ENCODE results near the gene NIT1. TPM values are rescaled to one million over a fixed set of nuclear protein-coding genes. Genes with fewer than 3 reads are reported as not detected.

Gene NIT1
- total and polyA plus RNA-seq, 2 donors (not counting 1 experiment from before 2014, with no cell fraction given): 53.5 to 61.0 TPM

DNA sequence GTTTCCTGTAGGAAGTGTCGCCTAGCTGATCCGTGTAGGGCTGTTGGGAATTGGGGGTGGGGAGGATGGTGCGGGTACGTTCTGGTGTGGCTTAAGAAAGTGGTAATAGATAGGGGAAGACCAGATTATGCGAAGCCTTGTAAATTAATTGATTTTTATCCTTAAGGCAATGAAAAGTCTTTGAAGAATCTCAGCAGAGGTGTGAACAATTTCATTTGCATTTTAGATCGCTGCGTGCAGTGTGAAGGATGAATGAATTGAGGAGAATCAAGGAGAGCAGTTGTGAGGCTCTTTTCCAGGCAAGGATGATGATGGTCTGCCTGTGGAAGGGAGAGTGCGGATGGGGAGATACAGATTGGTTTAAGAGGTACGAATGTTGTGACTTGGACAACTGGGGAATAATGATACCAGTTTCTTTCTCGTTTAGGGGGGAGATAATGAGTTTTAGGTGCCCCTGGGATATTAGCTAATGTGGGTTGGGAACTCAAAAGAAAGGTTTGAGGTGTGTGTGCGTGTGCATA lies 15.4 kb downstream of the NIT1 start:
- DNase-seq (no peak), ATAC-seq (ENCODE audit: low read depth) (peak; percentile 1)
- Histone ChIP-seq H3K79me2 (ENCODE audit: control insufficient read depth, insufficient read depth, low read length) (peaks cover 45% of the 10 kb centered on the region), H4K20me1 (ENCODE audit: control insufficient read depth, insufficient read depth, low read length, poor library complexity, severe bottlenecking) (no peaks in the 10 kb centered on the region), H3K4me1 (ENCODE audit: control insufficient read depth in 2 of 2, insufficient read depth in 2 of 2, low read length in 2 of 2) (peaks cover 18 to 27% of the 10 kb centered on the region in 2 donors), H3K9me3 (ENCODE audit: control extremely low read depth in 1 of 3, control insufficient read depth in 2 of 3, insufficient read depth in 1 of 3, low read length in 2 of 3) (no peaks in the 10 kb centered on the region), H3K27me3 (replicated peaks in 1 of 4; ENCODE audit: control extremely low read depth in 1 of 4, control insufficient read depth in 3 of 4, insufficient read depth in 4 of 4, low read length in 3 of 4) (no peaks in the 10 kb centered on the region), H3K27ac (ENCODE audit: low read length in 2 of 2) (peak overlapping the region; percentile 83 to 89), H3K9ac (ENCODE audit: low read length) (peak overlapping the region; percentile 82), H3K4me2 (replicated peaks; ENCODE audit: low read depth, low read length, poor library complexity, severe bottlenecking) (peak overlapping the region; percentile 98), H3K4me3 (ENCODE audit: control extremely low read depth in 1 of 5, extremely low read depth in 1 of 5, insufficient read depth in 1 of 5, low read depth in 2 of 5, low read length in 4 of 5) (peak overlapping the region; percentile 85 to 100 (median 92)), H3K36me3 (replicated peaks in 1 of 2; ENCODE audit: control extremely low read depth in 1 of 2, control insufficient read depth in 1 of 2, extremely low read depth in 1 of 2, insufficient read depth in 2 of 2, low read length in 1 of 2) (peaks cover 0 to 17% of the 10 kb centered on the region in 2 experiments), H2AFZ (ENCODE audit: insufficient read depth, low read depth, low read length, poor library complexity, severe bottlenecking) (peak overlapping the region; percentile 89)
- Mint-ChIP-seq H3K27me3 (no peaks in the 10 kb centered on the region), H3K4me3 (no peak overlapping the region), H3K27ac (no peak overlapping the region), H3K9me3 (ENCODE audit: insufficient read depth) (no peaks in the 10 kb centered on the region), H3K4me1 (peaks cover 37% of the 10 kb centered on the region)
- TF ChIP-seq, protein P1, sequence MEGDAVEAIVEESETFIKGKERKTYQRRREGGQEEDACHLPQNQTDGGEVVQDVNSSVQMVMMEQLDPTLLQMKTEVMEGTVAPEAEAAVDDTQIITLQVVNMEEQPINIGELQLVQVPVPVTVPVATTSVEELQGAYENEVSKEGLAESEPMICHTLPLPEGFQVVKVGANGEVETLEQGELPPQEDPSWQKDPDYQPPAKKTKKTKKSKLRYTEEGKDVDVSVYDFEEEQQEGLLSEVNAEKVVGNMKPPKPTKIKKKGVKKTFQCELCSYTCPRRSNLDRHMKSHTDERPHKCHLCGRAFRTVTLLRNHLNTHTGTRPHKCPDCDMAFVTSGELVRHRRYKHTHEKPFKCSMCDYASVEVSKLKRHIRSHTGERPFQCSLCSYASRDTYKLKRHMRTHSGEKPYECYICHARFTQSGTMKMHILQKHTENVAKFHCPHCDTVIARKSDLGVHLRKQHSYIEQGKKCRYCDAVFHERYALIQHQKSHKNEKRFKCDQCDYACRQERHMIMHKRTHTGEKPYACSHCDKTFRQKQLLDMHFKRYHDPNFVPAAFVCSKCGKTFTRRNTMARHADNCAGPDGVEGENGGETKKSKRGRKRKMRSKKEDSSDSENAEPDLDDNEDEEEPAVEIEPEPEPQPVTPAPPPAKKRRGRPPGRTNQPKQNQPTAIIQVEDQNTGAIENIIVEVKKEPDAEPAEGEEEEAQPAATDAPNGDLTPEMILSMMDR (IDR thresholded peaks at IDR 0.05): no peak
- ChIA-PET POLR2A (interaction anchor here (0.8 to 2.3 kb wide), 7 partner anchors 16 to 115 kb away, joined by 3 to 12 read pairs (median 5); partner anchors contain the start of genes ARHGAP30, NIT1, PFDN2 and PPOX), CTCF (interaction anchor here (0.6 to 10.0 kb wide), 9 partner anchors 15 to 940 kb away, joined by 3 to 82 read pairs (median 4); partner anchors contain the start of genes ARHGAP30, NIT1, PFDN2 and PPOX)
- 12% methylated on average over 11 of the region's 11 CpGs for WGBS (ENCODE audit: insufficient coverage)
- intact Hi-C loops (cut with micrococcal nuclease): loop anchor here (2.0 to 10.0 kb wide), 4 partner anchors 66 to 418 kb away; partner anchors contain the start of genes ARHGAP30, CD48 and NDUFS2

DNA sequence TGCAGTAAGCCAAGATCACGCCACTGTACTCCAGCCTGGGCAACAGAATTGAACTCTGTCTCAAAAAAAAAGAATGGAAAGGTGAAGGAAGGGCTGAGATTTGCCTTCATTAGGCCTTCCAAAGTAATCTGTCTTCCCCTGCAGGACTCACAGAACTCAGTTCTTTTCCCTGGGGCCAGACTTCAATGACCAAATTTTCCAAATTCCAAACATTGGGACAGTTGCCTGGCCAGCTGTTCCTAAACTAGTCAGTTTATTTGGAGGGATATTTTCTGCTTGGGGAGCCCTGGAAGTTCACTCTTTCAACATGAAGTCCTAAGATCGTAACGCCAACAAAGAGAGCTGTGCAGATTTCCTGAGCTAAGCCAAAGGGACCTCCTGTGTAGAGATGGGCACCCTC lies 20.0 kb downstream of the NIT1 start:
- intact Hi-C loops (cut with micrococcal nuclease): loop anchor here (10.0 kb wide), 1 partner anchor 423 kb away; the partner anchor contains the start of gene CD48
- no peak for DNase-seq

More for the DNA sequence above, 20.0 kb downstream of the NIT1 start:
- H3K9me3 Mint-ChIP-seq (ENCODE audit: insufficient read depth): no peaks in the 10 kb centered on the region
- Histone ChIP-seq H4K20me1 (ENCODE audit: control insufficient read depth, insufficient read depth, low read length, poor library complexity, severe bottlenecking) (no peaks in the 10 kb centered on the region), H3K9me3 (ENCODE audit: control extremely low read depth in 1 of 3, control insufficient read depth in 2 of 3, insufficient read depth in 1 of 3, low read length in 2 of 3) (no peaks in the 10 kb centered on the region), H3K4me2 (replicated peaks; ENCODE audit: low read depth, low read length, poor library complexity, severe bottlenecking) (no peak overlapping the region), H2AFZ (ENCODE audit: insufficient read depth, low read depth, low read length, poor library complexity, severe bottlenecking) (no peak overlapping the region), H3K9ac (ENCODE audit: low read length) (no peak overlapping the region), H3K4me3 (ENCODE audit: control extremely low read depth in 1 of 5, extremely low read depth in 1 of 5, insufficient read depth in 1 of 5, low read depth in 2 of 5, low read length in 4 of 5) (no peak overlapping the region), H3K27ac (ENCODE audit: low read length in 2 of 2) (no peak overlapping the region), H3K4me1 (ENCODE audit: control insufficient read depth in 2 of 2, insufficient read depth in 2 of 2, low read length in 2 of 2) (peaks cover 8 to 11% of the 10 kb centered on the region in 2 donors), H3K79me2 (ENCODE audit: control insufficient read depth, insufficient read depth, low read length) (peaks cover 34% of the 10 kb centered on the region), H3K36me3 (replicated peaks in 1 of 2; ENCODE audit: control extremely low read depth in 1 of 2, control insufficient read depth in 1 of 2, extremely low read depth in 1 of 2, insufficient read depth in 2 of 2, low read length in 1 of 2) (no peaks in the 10 kb centered on the region), H3K27me3 (replicated peaks in 1 of 4; ENCODE audit: control extremely low read depth in 1 of 4, control insufficient read depth in 3 of 4, insufficient read depth in 4 of 4, low read length in 3 of 4) (no peaks in the 10 kb centered on the region)
- ChIA-PET POLR2A (no interaction called here), CTCF (interaction anchor here (1.0 to 10.0 kb wide), 11 partner anchors 9 to 148 kb away, joined by 3 to 82 read pairs (median 6); partner anchors contain the start of genes ARHGAP30, KLHDC9, NIT1 and PFDN2)
- H3K4me3 Mint-ChIP-seq: no peak overlapping the region
- H3K27ac Mint-ChIP-seq: no peak overlapping the region
- no peak for TF ChIP-seq EZH2 (IDR thresholded peaks at IDR 0.05; ENCODE audit: borderline replicate concordance, insufficient read depth, low read depth, low read length, poor library complexity, severe bottlenecking)
- TF ChIP-seq, protein P1 (IDR thresholded peaks at IDR 0.05): no peak
- peaks cover 11% of the 10 kb centered on the region for H3K4me1 Mint-ChIP-seq
- no CpG with 5 or more reads among the region's 3 CpGs for WGBS (ENCODE audit: insufficient coverage)
- no peaks in the 10 kb centered on the region for H3K27me3 Mint-ChIP-seq
- no peak for ATAC-seq (ENCODE audit: low read depth)
